ENCODE measurements around the gene SP4.

DNA sequence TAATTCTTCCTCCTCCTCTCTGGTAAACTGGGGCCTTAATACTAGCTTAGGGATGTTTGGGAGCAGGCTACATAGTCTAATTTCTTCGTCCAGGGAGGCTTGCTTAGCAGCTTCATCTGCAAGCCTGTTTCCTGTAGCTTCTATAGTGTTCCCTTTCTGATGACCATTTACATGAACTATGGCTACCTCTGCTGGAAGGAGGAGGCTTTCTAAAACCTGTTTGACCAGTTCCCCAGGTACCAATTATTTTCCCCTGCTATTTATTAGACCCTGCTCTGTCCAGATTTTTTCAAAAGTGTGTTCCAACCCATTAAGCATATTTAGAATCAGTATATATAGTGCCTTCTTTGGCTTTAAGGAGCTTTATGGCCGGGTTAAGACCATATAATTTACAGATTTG, 76.1 kb downstream of the SP4 start:
- TF ChIP-seq POLR2AphosphoS5 (IDR thresholded peaks at IDR 0.05) (no peak), POLR2A (IDR thresholded peaks at IDR 0.05; ENCODE audit: low read depth) (no peak)
- TF ChIP-seq, protein P1, sequence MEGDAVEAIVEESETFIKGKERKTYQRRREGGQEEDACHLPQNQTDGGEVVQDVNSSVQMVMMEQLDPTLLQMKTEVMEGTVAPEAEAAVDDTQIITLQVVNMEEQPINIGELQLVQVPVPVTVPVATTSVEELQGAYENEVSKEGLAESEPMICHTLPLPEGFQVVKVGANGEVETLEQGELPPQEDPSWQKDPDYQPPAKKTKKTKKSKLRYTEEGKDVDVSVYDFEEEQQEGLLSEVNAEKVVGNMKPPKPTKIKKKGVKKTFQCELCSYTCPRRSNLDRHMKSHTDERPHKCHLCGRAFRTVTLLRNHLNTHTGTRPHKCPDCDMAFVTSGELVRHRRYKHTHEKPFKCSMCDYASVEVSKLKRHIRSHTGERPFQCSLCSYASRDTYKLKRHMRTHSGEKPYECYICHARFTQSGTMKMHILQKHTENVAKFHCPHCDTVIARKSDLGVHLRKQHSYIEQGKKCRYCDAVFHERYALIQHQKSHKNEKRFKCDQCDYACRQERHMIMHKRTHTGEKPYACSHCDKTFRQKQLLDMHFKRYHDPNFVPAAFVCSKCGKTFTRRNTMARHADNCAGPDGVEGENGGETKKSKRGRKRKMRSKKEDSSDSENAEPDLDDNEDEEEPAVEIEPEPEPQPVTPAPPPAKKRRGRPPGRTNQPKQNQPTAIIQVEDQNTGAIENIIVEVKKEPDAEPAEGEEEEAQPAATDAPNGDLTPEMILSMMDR (IDR thresholded peaks at IDR 0.05), result no peak

All from esophagus muscularis mucosa (tissue), 3 donors.